A549 (cell line): ENCODE data around the gene ALCAM.

ENCODE experiments used
- CTCF ChIP-seq: fragments of >200 bp; sonication (Bioruptor Twin); formaldehyde crosslinking; IDR thresholded peaks from 3 replicates; pipeline ENCODE4 v1.5.1; 2016
- POLR2A ChIP-seq: IDR thresholded peaks from 2 replicates; pipeline ENCODE4 v1.6.1; 2012; ENCODE audit warnings: mild to moderate bottlenecking, low read length

- no peak for TF ChIP-seq POLR2A
- TF ChIP-seq CTCF, result no peak
These were observed 62.5 kb downstream of the ALCAM start for GRCh38 chr3:105429034-105429762.
